GM21360 (cell line): ENCODE measurements around the gene ITGA7.

Experiments used
- ATAC-seq: cut with Tn5 transposase; IDR thresholded peaks from one replicate; pipeline ENCODE4 v1.9.1; 2021; ENCODE audit warnings: mild to moderate bottlenecking, moderate library complexity; ENCODE audit not compliant: unreplicated experiment

The ITGA7 gene

DNA sequence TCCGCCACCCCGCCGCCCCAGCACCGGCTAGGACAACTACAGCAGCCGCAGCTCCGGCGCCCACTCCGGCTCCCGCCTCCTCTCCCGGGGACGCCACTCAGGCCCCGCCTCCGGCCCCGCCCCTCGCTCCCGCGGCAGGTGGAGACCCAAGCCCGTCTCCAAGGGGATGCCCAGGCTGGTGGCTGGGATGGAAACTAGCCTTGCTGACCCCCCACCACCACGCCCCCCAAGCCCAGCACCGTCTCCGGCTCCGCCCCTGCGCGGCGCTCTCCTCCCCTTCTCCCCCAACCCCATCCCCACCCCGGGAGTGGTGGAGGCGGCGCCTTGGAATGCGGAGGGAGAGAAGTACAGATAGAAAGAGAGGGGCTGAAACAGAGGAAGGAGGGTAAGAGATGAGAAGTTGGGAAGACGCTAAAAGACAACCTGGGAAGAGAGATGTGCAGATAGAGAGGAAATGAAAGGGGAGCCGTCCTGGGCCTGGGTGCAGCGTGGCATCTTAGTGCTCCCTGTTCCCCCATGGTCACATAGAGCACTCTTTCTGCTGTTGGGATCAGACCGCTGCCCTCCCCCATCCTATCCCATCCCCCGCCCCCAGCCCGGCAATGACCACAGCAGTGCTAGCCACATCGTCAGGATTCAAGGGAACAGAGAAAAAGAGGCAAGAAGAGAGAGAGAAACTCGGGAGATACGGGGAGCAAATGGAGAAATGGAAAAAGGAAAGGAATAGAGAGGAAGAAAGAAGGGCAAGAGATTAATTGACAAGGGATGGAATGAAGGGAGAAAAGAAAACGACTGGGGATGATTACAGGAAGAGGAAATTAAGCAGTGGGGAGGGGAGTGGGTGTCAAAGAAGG, at the start of gene ITGA7:
Gene ITGA7, minus strand, starts transcription at position 64 of the 854 bp plus-strand sequence. CDS start 222 bp downstream, outside the sequence.
- ATAC-seq = peak; percentile 51

DNA sequence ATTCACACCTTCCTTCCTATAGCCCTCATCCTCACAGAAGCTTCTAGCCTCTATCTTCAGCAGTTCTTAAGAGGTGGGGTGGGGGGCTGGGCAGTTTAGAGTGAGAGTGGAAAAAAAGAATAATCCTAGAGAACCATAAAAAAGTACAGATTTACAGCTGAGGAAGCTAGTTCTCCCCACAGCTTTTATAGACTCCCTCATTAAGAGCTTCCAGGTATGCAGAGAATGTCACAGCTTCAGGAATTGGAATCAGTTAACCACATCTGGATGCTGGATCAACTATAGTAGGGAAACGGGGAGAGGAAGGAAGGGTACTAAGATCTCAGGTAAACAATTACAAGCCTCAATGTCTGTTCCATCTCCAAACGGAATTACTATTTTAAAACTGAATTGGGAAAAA, 47.5 kb upstream of the ITGA7 start:
- ATAC-seq = no peak

DNA sequence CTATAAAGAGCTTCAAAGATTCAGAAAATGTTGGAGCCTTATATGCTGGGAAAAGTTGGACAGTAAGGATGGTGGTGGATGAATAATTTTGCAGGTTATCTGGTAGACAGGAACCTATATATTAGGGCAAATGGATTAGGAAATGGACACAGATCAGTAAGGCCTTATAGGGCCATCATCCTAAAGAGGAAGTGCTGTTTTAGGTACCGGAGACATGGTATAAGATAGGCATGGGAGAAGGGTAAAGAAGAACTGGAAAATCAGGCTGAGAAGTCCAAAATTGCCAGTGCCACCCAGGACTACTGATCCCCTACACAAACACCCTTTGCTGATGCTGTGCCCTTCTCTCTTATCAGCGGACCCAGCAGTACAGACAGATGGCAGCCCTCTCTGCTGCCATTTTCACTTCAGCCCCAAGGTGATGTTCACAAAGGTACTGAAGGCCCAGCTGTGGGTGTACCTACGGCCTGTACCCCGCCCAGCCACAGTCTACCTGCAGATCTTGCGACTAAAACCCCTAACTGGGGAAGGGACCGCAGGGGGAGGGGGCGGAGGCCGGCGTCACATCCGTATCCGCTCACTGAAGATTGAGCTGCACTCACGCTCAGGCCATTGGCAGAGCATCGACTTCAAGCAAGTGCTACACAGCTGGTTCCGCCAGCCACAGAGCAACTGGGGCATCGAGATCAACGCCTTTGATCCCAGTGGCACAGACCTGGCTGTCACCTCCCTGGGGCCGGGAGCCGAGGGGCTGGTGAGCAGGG, 40.7 kb upstream of the ITGA7 start:
- no peak for ATAC-seq

DNA sequence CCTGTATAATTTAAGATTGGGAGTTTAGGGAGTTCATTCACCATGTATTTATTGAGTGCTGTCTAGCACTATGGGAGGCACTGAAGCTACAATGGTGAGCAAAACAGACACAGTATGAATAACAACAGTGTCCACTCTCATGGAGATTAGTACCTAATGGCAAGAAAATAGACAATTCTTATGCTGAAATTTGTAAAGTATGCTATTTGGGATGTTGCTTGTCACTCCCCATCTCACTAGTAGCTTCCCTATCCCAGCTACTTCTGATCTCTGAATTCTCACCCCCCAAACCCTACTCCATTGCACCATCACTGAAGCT, 39.2 kb upstream of the ITGA7 start:
- ATAC-seq = no peak

GRCh38 chr12:55746174-55746912, 38.6 kb upstream of the ITGA7 start:
- no peak for ATAC-seq

DNA sequence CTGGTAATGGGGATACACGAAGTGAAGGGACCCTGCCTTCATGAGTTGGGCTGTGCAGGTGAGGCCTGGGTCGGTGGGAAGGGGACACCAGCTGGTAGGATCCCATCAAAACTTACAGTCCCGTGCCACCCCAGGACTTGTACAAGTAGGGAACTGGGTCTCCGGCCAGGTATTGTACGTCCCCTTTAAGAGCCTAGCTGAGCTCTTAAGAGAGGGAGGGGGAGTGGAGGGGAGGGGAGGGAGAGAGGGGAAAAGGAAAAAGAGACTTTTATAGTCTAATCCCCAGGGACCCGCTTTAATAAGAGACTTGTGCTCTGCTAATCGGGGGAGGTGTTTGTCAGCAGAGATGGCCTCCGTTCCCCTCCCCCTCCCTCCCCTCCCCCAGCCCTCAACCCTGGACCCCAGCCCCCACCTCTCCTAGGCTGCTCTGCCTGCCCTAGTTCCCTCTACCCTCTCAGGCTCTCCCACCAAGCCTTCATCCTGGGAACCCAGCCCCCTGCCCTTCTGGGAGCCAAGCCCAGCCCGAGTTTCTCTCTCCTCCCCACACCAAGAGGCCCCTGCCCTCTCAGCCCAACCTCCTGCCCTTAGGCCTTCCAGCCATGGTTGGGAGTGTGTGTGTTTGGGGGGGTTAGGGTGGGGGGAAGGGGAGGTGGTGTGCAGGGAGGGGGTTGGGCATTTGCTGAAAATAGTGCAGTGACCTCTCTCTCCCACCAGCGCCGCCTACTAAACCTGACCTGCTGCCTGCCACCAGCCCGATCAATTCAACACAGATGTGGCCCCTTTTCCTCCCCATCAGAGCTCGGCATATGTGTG, 37.9 kb upstream of the ITGA7 start:
- ATAC-seq = no peak

DNA sequence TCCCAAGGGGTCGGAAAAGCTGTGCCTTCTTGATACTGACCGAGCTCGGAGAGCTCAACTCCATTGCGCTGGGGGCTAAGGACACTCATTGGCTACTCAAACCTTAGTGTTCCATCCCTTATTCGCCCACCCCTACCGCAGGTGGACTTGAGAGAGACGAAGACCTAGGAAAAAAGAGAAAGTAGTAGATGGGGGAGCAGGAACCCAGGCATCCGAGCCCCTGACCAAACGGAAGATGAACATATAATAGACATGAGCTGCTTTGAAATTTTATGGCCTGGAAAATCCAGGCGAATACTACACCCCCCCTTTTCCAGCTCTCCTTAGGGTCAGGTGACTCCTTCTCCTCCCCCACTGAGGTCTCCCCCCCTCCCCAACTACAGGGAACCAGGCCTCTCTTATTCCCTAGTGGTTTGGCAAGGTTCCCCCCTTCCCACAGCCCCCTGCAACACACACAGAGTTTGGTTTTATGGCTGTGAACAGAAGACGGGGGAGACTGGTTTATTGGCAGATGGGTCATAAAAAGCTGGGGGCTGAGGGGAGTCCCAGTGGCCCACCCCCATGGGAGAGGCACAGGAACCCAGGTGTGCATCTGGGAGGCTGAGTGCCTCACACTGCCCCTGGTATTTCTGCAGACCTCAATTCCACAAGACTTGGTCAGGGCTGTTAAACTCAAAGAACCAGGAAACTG, 36.8 kb upstream of the ITGA7 start:
- ATAC-seq = no peak

DNA sequence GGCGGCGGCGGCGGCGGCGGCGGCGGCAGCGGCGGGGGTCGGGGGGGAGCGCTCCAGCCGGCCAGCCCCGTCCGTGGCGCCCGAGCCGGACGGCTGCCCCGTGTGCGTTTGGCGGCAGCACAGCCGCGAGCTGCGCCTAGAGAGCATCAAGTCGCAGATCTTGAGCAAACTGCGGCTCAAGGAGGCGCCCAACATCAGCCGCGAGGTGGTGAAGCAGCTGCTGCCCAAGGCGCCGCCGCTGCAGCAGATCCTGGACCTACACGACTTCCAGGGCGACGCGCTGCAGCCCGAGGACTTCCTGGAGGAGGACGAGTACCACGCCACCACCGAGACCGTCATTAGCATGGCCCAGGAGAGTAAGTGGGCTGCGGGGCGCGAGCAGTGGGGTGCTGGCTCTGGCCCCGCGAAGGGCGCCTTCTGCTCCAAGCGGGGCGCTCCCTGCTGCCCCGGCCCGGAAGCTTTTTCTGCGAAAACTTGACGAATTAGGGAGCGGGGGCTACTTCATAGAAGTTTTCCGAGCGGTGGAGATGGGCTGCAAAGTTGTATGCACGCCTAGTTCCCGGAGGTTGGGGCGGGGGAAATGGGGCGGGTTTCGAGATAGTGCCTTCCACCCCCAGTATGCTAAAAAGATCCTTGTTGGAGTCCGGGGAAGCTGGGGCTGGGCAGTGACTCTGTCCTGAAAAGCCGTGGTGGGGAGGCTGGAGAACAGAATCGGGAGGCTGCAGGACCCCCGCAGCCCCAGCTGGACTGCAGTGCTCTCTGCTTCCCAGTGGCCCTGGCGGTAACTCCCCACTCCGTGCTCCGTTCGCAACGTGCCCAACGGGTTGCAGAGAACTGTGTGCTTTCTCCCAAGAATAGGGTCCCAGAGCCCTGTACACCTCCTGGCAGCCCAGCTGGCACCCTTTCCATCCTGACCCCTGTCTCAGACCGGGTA, 36.0 kb upstream of the ITGA7 start:
- peak; percentile 46 for ATAC-seq

GRCh38 chr12:55742719-55743405, 35.2 kb upstream of the ITGA7 start, which contains the start of gene GDF11:
TSS of gene GDF11 (plus strand) at chr12:55743122. CDS start at chr12:55743317, 195 bp downstream.
- ATAC-seq = peak; percentile 28

GRCh38 chr12:55741931-55742680, 34.4 kb upstream of the ITGA7 start:
- no peak for ATAC-seq

- no peak for ATAC-seq
Observed at GRCh38 chr12:55739025-55739378, 31.3 kb upstream of the ITGA7 start.

GRCh38 chr12:55738123-55739024, 30.7 kb upstream of the ITGA7 start:
- peak; percentile 75 for ATAC-seq

DNA sequence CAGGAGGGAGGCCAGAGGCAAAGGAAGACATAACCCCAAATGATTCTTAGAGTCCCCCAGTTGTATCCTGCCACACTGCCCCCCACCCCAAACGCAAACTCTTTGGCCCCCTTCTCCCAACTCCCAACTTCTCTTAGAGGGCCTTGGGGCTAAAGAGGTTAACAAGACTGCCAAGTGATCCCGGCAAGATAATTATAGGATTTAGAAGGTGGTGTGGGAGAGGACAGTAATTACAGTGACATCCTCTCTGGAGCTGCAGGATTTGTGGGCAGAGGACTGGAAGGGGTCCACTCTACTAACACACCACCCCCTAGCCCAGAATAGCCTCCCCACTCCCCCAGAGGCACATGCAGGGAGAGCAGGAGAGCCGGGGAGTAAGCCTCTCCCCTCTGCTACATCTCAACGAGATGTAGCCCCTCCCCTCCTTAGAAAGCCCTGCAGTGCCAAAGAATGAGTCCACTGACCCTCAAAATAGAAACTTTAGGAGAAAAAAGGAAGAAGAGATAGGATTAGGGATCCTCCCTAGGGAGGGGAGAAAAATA, 29.9 kb upstream of the ITGA7 start:
- ATAC-seq = peak; percentile 1

DNA sequence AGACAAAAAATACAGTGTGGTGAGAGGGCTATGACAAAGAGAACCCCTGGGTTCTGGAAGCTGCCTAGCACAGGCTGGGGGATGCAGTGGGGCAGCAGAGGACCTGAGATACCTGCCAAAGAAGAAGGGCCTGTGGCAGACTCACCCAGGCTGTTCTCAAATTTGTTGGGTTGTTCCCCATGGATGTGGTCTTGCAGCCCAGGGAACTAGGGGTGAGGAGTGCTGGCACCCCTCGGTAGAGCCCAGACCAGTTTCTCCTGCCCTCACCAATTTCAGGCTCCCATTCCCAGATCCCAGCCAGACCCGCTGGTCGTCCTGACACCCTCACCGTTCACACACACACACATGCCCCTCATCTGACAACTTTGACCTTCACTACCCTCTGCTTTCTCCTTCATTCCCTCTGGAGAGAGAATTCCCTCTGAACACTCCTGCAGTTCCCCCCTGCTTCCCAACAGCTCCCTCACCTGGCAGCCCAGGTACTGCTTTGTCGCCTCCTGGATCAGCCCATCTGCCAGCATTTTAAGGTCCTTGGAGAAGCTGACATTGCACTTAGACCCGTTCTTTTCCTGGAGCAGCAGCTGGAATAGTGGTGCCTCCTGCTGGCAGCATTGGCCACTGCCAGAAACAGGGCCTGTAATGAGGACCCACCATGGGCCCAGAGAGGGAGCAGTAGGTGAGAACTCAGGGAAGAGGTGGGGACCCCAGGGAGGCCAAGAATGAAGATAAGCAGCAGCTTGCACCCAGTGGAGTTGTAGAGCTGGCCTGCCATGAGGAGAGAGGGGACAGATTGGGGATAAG, 29.3 kb upstream of the ITGA7 start:
- ATAC-seq = peak; percentile 47

- ATAC-seq = no peak
Observed at GRCh38 chr12:55736076-55736475, 28.4 kb upstream of the ITGA7 start.

DNA sequence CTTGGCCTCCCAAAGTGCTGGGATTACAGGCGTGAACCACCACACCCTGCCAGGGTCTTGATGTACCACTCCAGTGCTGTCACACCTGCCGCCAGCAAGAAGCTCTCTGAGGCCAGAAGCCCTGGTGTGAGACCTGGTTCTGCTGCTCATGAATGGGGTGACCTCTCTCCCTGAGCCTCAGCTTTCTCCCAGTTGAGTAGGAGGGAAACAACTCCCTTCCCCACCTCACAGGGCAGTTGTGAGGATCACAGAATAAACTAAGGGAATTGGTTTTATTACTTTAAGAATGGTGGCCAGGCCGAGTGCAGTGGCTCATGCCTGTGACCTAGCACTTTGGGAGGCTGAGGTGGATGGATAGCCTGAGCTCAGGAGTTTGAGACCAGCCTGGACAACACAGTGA, 26.9 kb upstream of the ITGA7 start:
- no peak for ATAC-seq
